T-helper 1 cell (primary cell): ENCODE data around the gene SLC41A3.

Source experiments
- DNase-seq, 5 donors: peaks; one replicate each; pipeline ENCODE4 v3.0.0-alpha.2; 2012 to 2020
- total RNA-seq, 4 donors: gene quantifications; one replicate each; lab custom pipeline; 2026; lab: John Stamatoyannopoulos, UW

SLC41A3 gene
- total RNA-seq = 19.3 to 27.5 (median 23.4) reads per million in 4 donors

- peak; percentile 70 to 85 (median 74) for DNase-seq
Observed at GRCh38 chr3:126083913-126084767, at the start of gene SLC41A3. Gene SLC41A3, minus strand, starts transcription at chr3:126084124. Its CDS starts 15,905 bp downstream, at chr3:126068219.

DNA sequence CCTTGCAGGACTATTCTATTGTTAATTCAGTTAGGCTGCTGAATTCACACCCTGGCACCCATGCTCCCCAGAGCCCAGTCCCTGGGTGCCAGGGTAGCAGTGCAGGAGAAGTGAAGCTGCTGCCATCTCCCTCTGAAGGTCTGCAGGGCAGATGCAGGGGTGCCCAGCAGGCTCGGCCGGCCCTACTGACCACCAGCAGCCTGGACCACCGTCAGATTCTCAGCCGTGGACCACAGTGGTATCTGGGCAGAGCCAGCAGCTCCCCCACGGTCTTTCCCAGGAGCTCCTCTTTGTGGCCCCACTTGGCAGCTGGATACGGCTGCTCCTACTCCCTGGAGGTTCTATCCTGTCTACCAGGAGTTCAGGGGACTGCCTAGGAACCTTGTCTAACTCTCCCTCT is 49.7 kb upstream of the SLC41A3 start:
- peak in 1 of 5 donors; percentile 4 for DNase-seq

DNA sequence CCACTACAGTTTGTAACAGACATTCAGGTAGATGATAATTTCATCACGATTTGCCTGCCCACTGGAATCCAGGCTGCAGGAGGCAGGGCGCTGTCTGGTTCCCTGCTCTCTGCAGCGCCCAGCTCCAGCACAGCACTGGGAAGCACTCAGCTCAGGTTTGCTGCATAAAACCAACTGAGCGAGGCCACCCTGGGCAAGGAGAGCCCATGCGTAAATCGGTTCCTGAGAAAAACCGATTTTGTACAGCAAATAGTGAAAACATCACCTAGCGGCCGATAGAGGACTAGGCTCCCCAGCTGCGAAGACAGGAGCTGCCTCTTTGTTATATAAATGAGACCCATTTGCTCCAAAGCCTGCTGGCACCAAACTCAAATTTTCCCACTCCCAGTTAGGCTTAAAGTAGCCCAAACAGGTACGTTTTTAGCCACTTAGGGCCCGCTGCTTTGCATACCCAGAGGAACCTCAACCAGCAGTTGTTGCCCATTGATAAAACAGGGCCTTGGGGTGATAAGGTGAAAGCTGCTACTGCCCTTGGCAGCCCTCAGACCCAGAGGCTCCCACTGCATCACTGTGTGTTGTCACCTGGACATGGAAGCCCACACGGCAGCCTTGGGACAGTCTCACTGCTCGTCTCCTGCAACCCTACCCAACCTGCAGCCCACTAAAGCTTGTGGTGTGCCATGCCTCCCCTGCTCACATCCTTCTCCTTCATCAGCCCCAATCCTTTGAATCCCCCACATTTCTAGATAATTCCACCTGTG is 49.0 kb upstream of the SLC41A3 start:
- no peak for DNase-seq

- DNase-seq = peak in 1 of 5 donors; percentile 2
Observed at GRCh38 chr3:126131881-126132750, 48.2 kb upstream of the SLC41A3 start.

DNA sequence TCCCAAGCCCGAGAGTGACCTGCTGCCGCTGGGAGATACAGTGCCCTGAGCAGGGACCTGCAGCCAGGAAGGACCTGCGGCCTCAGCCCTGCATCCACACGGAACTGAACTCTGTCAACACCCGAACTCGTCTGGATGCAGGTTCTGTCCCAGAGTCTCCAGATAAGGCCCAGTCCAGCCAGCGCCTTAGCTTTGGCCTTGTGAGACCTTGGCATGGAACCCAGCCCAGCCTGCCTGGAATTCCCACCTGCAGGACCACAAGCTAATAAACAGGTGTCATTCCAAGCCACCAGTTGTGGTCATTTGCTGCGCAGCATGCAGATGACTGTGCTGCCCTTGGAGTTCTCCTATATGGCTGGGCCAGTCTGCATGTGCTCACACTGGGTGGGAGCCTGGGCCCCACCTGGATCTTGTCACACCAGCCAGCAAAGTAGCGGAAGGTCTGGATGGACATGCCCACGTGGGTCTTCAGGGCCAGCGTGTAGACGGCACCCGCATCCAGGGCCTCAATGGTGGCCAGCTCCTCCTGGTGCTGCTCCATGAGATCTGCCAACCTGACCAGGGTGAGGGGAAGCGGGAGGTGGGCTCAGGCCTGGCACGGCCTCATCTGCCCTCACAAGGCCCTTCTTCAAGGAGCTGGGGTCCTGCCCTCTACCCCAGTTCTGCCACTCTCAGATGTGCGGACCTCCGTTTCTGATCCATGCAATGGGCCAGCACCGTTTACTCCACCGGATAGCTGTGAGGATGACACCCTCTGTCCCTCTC is 47.2 kb upstream of the SLC41A3 start:
- peak in 1 of 5 donors; percentile 4 for DNase-seq

DNA sequence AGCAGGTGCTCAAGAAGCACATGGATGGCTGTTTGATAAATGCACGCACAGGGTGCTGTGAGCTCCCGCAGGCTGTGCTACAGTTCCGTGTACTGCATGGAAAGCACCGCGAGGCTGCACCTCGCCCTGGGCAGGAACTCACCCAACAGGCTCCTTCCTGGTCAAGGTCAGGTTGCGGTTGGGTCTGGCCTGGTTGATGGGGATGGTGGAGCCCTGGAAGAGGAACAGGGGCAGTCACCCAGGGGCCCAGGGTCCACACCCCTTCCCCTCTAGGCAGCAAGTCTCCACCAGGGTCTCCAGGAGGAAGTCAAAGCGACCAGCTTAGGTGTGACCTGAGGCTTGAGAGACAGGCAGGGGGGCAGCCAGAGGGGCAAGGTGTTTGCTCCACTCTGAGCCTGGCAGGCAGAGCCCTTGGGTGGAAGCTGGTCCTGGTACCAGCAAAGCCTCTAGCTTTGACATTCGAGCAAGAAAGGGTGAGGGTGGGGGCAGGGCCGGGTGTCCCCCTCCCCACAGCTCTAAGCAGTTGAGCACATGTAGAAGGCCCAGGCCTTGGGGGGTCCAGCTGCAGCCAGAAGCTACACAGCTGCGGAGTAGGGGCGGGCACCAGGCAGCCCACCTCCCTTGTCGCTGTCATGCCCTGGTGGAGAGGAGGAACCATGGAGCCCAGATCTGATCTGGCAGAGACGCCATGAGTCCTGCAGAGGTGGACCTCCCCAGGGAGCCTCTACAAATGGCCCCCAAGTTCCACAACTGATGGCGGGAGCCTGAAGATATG is 46.3 kb upstream of the SLC41A3 start:
- peak in 1 of 5 donors; percentile 7 for DNase-seq

DNA sequence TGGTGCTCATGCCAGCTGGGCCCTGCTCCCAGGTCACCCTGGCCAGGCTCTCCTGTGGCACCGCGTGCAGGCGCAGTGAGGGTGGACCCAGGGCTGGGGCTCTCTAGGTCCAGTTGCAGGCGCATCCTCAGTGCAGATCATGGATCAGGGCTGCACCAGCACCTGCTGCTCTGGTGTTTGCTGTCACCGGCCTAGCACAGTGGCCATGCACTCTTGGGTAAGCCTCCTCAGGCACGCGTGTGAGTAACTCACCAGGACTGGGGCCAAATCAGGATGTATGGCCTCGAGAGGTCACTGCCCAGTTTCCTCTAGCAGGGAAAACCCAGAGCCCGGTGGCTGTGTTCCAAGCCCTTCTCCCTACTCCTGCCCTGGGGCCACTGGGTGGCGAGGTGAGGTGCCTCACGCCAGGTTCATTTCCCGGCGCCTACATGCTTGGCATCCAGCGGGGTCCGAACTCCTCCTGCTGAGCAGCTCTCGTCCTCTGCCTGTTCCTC is 45.5 kb upstream of the SLC41A3 start:
- DNase-seq = peak in 1 of 5 donors; percentile 10

GRCh38 chr3:126128504-126129397 is 44.8 kb upstream of the SLC41A3 start:
- DNase-seq = peak in 1 of 5 donors; percentile 8

DNA sequence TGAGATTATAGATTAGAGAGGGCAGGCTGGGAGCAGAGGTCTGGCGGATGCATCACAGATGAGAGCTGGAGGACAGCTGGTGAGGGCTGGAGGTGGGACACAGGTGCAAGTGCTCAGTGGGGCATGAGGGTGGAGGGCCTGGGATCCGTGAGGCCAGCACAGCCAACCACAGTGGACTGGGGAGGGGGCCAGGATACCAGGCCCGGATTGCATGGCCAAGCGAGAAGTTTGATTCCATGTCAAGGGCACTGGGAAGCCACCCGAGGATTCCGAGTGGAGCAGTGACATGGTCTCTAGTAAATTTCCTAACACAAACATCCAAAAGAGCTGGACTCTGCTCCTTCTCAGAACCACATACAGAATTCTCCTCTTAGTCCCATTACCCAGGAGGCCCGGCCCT is 44.0 kb upstream of the SLC41A3 start:
- no peak for DNase-seq

GRCh38 chr3:126127452-126127851 is 43.5 kb upstream of the SLC41A3 start:
- peak in 1 of 5 donors; percentile 9 for DNase-seq

DNA sequence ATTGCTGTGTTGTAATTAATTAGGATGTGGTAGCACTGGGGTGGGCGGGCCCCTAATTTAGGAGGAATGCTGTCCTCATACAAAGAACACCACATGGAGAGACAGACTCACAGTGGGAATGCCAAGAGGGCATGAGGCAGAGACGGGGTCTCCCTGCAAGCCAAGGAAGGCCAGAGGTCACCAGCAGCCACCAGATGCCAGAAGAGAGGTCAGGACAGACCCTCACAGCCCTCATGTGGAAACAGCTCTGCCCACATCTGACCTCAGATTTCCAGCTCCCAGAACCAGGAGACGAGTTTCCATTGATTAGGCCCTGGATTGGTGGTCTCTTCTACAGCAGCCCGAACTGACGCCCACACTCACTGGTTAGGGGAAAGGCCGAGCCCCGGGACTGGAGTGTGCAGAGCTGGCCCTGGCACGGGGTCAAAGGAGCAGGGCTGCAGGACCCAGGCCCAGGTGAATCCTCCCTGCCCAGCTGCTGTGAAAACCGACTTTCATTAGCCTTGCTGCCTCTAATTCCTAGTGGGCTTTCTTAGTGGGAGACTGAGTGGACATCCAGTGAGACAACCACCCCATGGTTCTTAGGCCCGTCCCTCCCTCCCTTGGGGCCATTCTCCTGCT is 43.0 kb upstream of the SLC41A3 start:
- peak in 1 of 5 donors; percentile 3 for DNase-seq

- DNase-seq = peak in 1 of 5 donors; percentile 4
Observed at GRCh38 chr3:126126286-126126685, 42.4 kb upstream of the SLC41A3 start.

DNA sequence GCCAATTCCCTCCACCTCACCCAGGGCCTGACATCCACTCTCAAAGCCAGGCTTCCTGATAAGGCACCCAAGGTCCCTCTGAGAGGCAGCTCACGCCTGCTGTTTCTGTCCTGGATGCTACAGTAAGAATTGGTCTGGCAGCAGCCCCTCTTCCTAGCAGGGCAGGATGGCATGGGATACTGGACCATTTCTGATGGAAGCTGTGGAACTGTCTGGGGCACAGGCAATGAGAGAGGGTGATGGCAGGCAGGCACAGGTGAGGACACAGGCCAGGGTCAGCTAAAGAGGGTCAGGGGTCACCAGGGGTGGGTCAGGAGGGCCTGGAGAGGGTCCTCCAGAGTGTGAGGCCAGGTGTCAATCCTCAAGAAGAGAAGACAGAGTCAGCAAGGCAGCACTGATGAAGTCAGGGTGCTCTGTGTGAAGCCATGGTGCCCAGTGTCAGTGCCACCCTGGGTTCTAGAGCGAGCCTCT is 41.9 kb upstream of the SLC41A3 start:
- no peak for DNase-seq

GRCh38 chr3:126125341-126125740 is 41.4 kb upstream of the SLC41A3 start:
- DNase-seq = peak in 1 of 5 donors; percentile 4

DNA sequence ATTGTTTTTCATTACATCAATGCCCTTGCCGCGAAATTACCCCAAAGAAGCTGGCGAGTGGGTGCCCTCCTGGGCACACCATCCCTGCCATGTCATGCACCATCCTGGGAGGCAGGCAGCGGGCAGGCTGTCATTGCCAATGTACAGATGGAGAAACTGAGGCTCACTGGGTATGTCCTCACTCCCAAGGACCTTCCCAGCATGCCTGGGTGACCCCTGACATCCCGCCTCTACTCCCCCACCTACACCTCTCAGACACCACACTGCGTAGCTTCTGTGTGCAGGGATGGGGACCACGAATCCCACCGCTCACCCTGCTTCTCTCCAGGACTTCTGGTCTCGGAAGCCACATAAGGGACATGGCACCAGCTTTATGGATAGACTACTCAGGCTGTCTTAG is 41.0 kb upstream of the SLC41A3 start:
- no peak for DNase-seq

DNA sequence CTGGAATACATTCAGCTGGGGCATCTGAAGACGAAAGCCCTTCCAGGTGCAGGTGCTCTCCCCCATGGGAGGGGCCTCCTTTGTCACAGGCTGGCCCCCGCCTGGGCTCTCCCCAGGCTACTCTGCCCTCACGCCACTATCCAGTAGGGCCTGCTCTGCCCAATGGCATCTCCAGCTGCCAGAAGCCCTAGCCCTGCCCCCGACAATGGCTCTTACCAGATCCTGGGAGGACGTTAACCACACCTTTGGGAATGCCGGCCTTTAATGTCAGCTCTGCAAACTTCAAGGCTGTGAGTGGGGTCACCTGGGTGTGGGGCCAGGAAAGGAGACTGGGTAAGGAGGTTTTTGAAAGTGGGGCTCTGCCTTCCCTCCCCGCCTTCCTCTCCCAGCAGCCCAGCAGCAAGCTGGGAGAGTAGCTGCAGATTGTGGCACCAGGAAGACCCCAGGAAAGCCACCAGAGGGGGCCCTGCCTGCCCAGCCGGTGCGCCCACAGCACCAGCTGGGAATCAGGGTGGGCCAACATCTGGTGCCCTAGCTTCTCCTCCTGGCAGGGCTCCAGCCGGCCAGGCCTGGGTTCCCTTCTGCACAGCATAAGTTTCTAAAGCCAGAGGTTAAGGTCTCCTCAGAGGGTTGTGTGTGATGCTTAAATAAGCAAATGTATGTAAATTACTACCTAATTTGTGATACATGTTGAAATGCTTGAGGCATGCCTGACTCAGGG is 40.4 kb upstream of the SLC41A3 start:
- peak in 1 of 5 donors; percentile 4 for DNase-seq

DNA sequence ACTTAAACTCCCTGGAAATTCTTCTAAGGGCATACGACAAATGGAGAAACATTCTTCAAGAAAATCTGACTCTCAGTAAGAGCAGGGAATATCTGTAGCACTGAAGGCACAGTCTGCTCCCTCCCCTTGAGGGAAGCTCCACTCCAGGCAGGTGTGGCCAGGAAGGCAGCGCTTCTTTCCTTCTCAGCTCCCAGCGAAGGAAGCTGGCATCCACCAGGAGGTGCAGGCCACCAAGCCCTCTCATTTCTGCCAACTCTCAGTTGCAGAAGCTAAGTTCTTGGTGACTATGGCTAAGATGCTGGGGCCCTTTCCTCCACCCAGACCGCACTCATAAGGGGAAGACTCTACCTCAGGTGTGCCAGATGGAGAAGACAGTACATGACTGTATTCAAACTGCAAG is 37.7 kb upstream of the SLC41A3 start:
- no peak for DNase-seq

DNA sequence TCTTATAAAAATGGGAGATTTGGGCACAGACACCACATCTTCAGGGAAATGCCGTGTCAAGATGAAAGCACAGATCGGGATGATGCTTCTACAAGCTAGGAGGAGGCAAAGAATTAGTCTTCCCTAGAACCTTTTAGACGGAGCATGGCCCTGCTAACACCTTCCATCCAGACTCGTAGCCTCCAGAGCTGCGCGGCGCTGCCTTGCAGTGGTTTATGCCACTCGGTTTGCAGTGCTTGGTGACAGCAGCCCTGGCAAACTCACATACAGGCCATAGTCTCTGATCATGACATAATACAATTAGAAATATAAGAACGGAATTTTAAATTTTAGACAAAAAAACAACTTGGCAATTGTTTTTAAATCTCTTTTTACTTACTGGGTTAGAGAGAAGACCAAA is 37.1 kb upstream of the SLC41A3 start:
- no peak for DNase-seq
